Lower leg skin (tissue), 4 donors: ENCODE data around the gene CCSER1. TPM values are rescaled to one million over a fixed set of nuclear protein-coding genes. Genes with fewer than 3 reads are reported as not detected.
"Not testable (repeated sequence)": the region's sequence is repeated elsewhere in the genome, so short reads cannot be mapped to it uniquely, and the experiment has no call there.

Source experiments
- DNase-seq, 2 donors: peaks; one replicate each; pipeline ENCODE4 v3.0.0-alpha.2; 2019; ENCODE audit warnings: low spot score in 2 of 2
- H3K4me3 ChIP-seq: fragments of 200-600 bp; sonication (generic); 2 replicates; pipeline ENCODE4 v1.5.1; 2017; ENCODE audit warnings: mild to moderate bottlenecking, low read depth; ENCODE audit not compliant: poor library complexity, severe bottlenecking
- CTCF ChIP-seq, 3 donors: fragments of 450-650 bp; IDR thresholded peaks; one replicate each; pipeline ENCODE4 v1.5.1; 2016; ENCODE audit warnings: antibody characterized with exemption in 3 of 3, mild to moderate bottlenecking in 3 of 3, moderate library complexity in 2 of 3
- POLR2A ChIP-seq, 2 donors: fragments of 450-650 bp; IDR thresholded peaks; one replicate each; pipeline ENCODE4 v1.6.1; 2016 to 2017; ENCODE audit warnings: antibody characterized with exemption in 2 of 2, mild to moderate bottlenecking in 1 of 2, moderate library complexity in 1 of 2
- WGBS, 2 donors: methylation state at CpG; one replicate each; pipeline ENCODE4 v1.1.5; 2018; 5-methylcytosine and 5-hydroxymethylcytosine counted together
- intact Hi-C: fragments of 100-400 bp; cut with DNase I; formaldehyde crosslinking; loops from one replicate; pipeline ENCODE4 v1.15.0; 2023; ENCODE audit warnings: low total_unique reads
- total RNA-seq, 4 donors: library from RNA; depleted of rRNA; stranded (reverse); fragments of >200 nt; gene quantifications; one replicate each; pipeline ENCODE4 v1.1.0, GENCODE V29; 2016

CCSER1 gene
- total RNA-seq, 4 donors from 2014 or later, result 6.5 to 12.1 (median 9.9) TPM

- WGBS, 2 donors, result 79 to 87% methylated on average over 2 of the region's 2 CpGs
- TF ChIP-seq POLR2A (IDR thresholded peaks at IDR 0.05) (no peak), CTCF (IDR thresholded peaks at IDR 0.05) (no peak)
- no peak overlapping the region for H3K4me3 ChIP-seq
- intact Hi-C loops, result no loop called here
- no peak for DNase-seq
Observed at GRCh38 chr4:90824266-90825150, 697.3 kb downstream of the CCSER1 start.

GRCh38 chr4:90825849-90826248 lies 698.7 kb downstream of the CCSER1 start:
- intact Hi-C loops, result no loop called here
- no peak for DNase-seq
- 97% methylated on average over 6 of the region's 6 CpGs for WGBS, 2 donors
- TF ChIP-seq CTCF (IDR thresholded peaks at IDR 0.05) (no peak), POLR2A (IDR thresholded peaks at IDR 0.05) (no peak)
- no peak overlapping the region for H3K4me3 ChIP-seq

- H3K4me3 ChIP-seq, result no peak overlapping the region
- DNase-seq, result no peak
Observed at GRCh38 chr4:90833706-90834105, 706.5 kb downstream of the CCSER1 start.

GRCh38 chr4:90837241-90837640 lies 710.0 kb downstream of the CCSER1 start:
- intact Hi-C loops, result no loop called here
- DNase-seq, result no peak
- H3K4me3 ChIP-seq, result no peak overlapping the region
- TF ChIP-seq POLR2A (IDR thresholded peaks at IDR 0.05) (no peak), CTCF (IDR thresholded peaks at IDR 0.05) (no peak)
- 84 to 88% methylated on average over 1 of the region's 1 CpG for WGBS, 2 donors

More at GRCh38 chr4:90833706-90834105, 706.5 kb downstream of the CCSER1 start:
- intact Hi-C loops, result no loop called here
- WGBS, 2 donors, result 66 to 87% methylated on average over 1 of the region's 1 CpG
- TF ChIP-seq CTCF (IDR thresholded peaks at IDR 0.05) (no peak), POLR2A (IDR thresholded peaks at IDR 0.05) (no peak)

- DNase-seq, H3K4me3 ChIP-seq, intact Hi-C loops: not testable (repeated sequence)
- WGBS, 2 donors, result 95 to 98% methylated on average over 19 to 22 of the region's 22 CpGs
Observed at GRCh38 chr4:90838859-90839258, 711.7 kb downstream of the CCSER1 start.

- TF ChIP-seq POLR2A (IDR thresholded peaks at IDR 0.05) (no peak), CTCF (IDR thresholded peaks at IDR 0.05) (no peak)
- 89 to 91% methylated on average over 3 of the region's 3 CpGs for WGBS, 2 donors
- intact Hi-C loops, result no loop called here
- no peak overlapping the region for H3K4me3 ChIP-seq
- no peak for DNase-seq
Observed at GRCh38 chr4:90840291-90840690, 713.1 kb downstream of the CCSER1 start.
